NOMO-1 treated with DMSO at 0.1 percent for 48 hours (cell line): Measurements from ENCODE around the gene ENTR1.
A peak's percentile ranks its signal among the peaks of the same experiment; 100 is the strongest.

Experiments used
- DNase-seq: peaks from one replicate; lab custom pipeline; 2025; ENCODE audit not compliant: unreplicated experiment; lab: John Stamatoyannopoulos, UW

Gene ENTR1

GRCh38 chr9:136378170-136379002 lies 32.0 kb downstream of the ENTR1 start:
- no peak for DNase-seq

DNA sequence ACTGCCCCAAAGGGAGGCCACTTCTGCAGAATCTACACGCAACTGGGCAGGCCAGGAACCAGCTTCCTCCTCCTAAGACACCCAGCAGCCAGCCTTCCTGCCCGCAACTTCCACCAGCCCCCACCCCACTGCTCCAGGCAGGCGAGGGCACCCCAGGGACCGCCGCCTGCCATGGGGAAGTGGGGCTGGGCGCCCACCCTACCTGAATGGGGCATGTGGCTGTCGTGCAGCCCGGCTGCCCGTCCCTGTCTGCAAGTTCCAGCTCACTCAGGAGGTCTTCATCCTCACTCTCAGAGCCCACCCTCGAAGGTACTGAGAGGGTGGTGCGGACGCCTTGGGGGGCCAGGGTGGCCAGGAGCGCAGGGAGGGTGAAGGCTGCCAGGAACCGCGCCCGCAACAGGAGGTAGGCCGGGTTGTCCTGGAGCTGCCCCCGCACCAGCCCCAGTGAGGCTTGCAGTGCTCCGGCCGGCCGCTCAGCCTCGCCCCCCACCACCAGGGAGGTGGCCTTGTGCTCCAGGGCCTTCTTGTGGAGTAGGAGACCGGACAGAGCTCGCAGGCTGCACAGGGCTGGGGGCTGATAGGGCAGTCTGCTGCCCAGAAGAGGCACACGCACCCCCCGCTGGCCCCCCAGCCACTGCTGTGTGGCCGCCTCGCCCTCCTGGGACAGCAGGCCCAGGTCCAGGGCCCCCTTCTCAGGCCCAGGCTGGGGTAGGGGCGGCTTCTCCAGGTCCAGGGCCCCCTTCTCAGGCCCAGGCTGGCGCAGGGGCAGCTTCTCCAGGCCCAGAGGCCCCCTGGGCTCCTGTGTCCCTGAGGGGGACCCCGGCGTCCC lies 32.9 kb downstream of the ENTR1 start:
- no peak for DNase-seq

DNA sequence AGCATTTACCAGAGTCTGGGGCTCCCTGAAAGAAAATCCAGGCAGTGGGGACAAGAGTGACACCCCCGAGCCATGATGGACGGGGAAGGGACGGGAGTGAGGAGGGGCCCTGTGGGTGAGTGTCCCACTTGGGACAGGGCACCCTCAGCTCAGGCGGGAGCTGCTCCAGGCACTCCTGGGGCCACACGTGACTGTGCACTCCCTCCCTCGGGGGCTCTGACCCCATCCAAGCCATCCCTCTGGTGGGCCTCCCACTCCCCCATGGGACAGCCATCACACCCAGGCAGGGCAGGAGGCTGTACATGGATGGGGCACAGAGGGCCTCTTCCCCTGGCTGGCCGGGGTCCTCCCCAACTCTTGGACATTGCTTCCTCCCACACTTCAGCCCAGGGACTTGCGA lies 34.0 kb downstream of the ENTR1 start:
- no peak for DNase-seq

GRCh38 chr9:136375096-136375495 lies 35.3 kb downstream of the ENTR1 start:
- no peak for DNase-seq

DNA sequence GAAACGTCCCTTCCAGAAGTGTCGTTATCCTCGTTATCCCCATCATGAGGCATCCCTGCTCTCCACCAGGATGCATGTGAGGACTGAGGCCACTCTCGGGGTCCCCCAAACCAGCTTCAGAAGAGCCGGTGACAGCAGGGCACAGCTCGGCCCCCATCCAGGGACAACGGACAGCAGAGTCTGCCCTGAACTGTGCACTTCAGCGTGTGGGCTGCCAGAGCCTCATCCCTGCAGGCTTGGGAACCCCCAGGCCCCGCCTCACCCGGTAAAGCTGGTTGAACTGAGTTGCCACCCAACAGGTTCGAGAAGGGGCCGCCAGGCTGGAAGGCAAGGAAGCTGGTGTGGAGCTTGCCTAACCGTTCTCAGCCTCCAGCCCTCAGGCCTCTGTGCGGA lies 36.2 kb downstream of the ENTR1 start:
- no peak for DNase-seq

DNA sequence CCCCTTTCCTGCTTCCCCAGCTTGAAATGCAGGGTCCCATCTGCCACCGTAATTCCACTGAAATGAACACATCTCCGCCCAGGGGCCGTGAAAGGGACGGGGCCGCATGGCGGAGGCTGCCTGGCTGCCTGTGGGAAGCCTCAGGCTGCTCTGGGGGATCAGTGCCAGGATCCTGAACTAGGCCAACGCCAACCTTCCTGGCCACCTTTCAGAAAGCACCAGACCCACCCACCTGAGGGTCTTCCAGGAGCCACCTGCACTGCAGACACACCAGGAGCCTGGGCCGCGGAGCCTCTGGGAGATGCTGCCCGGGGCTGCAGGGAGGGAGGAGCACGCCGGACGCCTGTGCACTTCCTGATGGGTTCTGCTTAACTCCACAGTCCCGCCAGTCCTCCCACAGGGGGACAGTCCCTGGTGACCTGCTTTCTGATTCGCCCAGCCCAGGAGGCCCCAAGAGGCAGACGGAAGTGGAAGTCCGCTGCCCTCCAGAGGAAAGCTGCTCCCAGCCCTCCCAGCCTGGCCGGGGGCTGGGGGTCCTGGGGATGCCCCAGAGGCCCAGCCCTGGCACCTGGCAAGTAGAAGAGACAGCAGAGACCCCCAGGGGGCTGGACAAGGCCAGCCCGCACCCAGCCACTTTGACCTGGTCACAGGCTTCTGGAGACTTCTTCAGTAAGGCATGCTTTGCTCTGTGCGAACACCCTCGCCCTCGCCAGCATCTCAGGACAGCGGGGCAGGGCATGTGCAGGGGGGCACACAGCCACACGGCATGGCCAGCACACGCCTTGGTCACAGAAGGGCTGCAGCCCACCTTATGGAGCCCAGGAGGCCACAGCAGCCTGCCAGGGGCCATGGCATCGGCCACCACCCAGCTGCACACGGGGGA lies 36.9 kb downstream of the ENTR1 start, which contains the start of gene CARD9:
Gene CARD9 (minus strand): TSS at position 370 of the 883 bp plus-strand sequence. CDS start 1,591 bp downstream, outside the sequence.
- DNase-seq = peak; percentile 87

DNA sequence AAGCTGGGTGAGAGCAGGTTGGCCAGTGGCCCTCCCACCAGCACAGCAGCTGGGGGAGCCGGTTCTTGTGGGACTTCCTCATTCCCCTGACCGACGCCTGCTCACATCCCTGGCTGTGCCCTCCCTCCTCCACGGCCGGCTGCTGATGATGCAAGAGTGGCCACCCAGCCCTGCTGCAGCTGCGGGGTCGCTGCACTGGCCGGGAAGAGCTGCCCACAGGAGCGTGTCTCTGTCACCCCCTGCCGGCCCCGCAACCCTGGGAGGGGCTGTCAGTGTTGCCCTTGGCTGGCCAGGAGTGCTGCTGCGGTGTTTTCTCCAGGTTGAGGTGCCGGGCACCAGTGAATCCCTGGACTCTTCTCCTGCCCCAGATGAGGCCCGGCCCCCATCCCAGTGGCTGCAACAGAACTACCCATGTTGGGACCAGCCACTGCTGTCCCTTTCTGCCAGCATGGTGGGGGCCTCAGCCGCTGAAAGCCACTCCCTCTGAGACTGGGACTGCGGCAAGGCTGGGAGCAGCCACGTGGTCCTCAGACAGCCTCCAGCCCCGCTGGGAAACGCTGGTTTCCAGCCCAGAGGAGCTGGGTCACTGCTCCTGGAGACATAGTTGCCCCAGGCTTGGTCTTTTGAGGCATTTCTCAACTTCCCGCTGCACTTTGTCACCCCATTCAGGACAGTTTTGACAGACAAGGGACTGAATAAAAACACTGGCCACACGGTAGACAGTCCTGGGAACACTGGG lies 37.7 kb downstream of the ENTR1 start:
- DNase-seq = peak; percentile 94

DNA sequence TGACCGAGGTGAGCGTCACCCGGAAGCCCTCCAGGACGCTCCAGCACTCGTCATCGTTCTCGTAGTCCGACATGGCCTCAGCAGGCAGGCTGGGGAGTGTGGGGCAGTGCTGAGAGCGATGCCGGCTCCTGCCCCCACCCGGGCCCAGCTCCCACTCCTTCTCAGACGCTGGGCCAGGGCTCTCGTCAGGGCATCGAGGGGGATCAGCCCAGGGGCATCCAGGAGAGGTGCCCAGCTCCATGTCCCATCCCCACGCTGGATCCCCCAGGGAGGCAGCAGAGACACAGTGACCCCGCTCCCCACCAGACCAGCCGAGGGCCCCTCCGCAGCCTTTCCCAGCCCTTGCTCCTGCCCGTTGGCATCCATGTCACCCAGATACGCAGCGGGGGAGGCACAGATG lies 38.4 kb downstream of the ENTR1 start:
- no peak for DNase-seq

GRCh38 chr9:136371533-136371880 lies 38.9 kb downstream of the ENTR1 start:
- no peak for DNase-seq

DNA sequence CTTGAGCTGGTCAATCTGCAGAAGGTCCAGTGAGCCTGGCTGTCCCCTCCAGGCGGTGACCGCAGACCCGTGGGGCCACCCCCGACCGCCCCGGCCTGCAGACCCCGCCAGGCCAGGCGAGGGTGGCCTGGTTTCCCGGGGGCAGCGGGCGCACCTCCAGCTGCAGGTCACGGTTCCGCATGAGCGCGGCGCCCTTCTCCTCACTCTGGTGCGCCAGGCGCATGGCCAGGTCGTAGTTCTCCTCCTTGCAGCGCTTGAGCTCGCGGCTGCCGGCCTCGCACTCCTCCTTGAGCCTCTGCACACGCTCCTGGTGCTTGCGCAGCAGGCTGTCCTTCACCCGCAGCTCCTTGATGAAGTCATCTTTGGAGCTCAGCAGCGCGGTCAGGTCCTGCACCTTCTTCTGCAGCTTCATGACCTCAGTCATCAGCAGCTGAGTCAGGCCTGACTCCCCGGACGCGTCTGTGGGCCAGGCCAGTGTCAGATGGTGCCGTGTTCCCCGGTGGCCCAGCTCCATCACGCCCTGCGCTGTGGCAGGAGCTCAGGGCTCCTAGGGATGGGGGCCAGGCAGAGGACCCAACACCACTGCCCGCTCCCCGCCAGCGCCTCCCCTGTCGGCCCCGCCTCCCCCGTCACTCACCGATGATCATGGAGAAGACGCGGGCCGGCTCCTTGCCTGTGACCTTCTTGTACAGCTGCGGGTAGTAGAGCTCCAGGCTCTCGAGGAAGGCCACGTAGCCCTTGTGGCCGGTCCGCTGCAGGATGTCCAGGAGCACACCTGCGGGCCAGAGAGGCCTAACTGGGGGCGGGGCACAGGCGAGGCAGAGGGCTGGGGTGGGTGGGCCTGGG lies 39.5 kb downstream of the ENTR1 start:
- no peak for DNase-seq

GRCh38 chr9:136370037-136370436 lies 40.4 kb downstream of the ENTR1 start:
- no peak for DNase-seq

- DNase-seq = no peak
These were observed 42.2 kb downstream of the ENTR1 start for GRCh38 chr9:136368190-136368589.

GRCh38 chr9:136367296-136368145 lies 42.9 kb downstream of the ENTR1 start:
- no peak for DNase-seq

DNA sequence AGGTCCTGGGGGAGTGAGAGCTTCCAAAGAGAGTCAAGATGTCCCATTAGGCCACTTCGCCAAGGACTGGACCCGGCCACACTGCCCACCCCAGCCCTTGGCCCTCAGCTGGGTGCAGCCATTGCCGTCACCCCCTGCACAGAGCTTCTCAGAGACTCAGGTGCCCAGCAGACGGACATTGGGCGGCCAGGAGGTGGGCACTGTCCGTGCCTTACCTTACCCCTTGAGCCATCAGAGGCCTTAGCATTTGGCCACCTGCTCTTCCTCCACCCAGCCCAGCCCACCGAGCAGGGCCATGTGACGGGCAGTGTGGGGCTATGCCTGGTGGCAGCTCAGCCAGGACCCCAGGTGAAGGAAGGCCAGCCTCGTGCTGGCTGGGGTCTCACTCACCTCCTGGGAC lies 43.6 kb downstream of the ENTR1 start:
- DNase-seq = no peak

DNA sequence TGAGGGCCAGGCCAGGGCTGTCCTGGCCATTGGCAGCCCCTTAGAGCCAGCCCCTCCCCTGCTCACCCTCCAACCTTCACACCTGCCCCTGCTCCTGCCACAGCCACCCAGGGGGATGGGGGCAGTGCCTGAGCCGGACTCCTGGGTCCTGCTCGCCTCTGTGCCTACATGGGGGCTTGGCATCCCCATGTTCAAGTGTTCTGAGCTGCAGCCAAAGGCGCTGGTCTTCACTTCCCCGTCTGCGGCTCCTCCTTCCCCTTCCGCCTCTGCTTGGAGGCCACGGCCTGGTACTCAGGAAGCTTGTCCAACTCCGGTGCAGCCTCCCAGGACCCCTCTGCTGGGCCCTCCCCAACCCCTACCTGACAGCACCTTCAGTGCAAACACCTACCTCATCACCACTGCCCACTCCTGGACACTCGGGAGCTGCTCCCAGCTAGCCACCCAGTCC lies 44.6 kb downstream of the ENTR1 start:
- peak; percentile 82 for DNase-seq

DNA sequence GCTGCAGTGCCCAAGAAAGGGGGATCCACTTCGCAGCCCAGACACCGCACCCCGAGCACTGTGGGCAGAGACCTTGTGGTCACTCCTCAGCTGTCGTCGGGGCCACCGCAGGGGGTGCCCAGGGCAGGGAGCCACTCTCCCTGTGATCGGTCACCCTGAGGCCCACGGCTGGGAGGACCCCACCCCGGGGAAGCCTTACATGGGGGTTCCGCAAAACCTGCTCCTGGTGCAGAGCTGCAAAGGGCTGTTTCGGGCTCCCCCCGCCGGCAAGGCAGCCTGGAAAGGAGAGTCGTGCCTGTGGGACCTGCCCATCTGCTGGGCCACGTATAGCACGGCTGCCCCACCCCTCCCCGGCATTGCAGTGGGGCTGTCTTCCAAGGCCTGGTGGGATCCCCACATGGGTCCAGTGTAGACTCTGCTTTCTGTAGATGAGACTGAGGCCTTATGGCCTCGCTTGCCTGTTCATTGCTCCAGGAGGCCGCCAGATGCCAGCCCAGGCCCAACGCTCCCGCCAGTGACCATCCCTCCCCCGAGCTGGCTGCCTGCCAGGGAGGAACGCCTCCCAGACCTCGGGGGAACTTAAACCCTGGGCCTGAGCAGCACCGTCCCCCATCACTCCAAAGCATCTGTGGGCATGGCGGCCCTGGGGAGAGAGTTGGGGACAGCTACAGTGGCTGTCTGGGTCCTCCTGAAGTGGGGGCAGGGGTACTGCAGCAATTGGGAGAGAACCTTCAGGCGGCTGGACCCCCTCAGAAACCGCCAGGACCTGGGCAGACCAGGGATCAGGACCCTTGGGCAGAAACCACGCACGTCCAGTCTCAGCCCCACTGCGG lies 45.3 kb downstream of the ENTR1 start:
- no peak for DNase-seq

DNA sequence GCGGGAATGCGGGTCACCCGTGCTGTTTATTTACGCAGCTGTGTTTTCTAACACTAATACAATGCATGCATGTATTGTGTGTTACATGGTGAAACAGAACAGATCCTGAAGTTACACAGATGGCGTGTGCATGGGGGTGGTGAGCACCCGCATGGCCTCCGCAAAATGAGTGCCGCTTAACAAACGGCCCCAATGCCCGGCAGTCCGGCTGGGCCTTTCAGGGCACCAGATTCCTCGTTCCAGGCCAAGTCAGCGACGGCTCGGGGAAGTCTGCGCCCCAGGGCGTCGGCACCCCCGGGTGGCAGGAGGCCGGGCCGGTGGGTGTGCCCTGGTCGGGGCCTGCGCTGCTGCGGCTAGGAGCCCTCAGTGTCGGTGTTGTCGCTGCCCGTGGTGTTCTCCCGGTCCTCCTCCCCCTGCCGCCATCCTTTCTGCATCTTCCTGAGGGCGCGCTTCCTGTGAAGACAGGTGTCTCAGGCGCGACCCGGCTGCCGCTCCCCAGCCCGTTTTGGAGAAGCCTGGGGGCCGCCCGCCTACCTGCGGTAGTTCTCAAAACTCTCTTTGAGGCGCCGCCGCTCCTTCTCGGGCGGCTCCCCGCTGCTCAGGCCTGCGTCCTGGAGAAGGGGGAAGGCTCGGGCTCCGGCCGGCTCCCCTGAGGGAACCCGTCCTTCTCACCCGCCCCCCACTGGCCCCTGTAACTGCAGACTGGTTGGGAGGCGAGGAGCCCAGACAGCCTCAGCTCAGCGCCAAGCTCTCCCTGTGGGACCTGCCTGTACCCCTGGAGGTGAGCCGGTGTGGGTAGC lies 46.3 kb downstream of the ENTR1 start:
- DNase-seq = no peak
